Stomach (tissue), 4 donors: ENCODE results near the gene PLD5.

Experiments used
- CTCF ChIP-seq, 7 experiments: fragments of 450-650 bp in 4 of 7; fragments of 200-600 bp in 3 of 7; sonication (generic) in 3 of 7; IDR thresholded peaks; one replicate each; pipeline ENCODE4 v1.5.1; 2016 to 2019; ENCODE audit warnings: antibody characterized with exemption in 7 of 7, control low read depth in 2 of 7, mild to moderate bottlenecking in 1 of 7
- EP300 ChIP-seq: sonication (generic); formaldehyde crosslinking; IDR thresholded peaks from one replicate; pipeline ENCODE4 v1.6.1; 2017; ENCODE audit warnings: antibody characterized with exemption

GRCh38 chr1:242240077-242240476, 284.4 kb downstream of the PLD5 start:
- no peak for TF ChIP-seq CTCF (IDR thresholded peaks at IDR 0.05)
- no peak for TF ChIP-seq EP300
